Measurements from ENCODE around the gene GNAQ.
A peak's percentile ranks its signal among the peaks of the same experiment; 100 is the strongest.

Gene GNAQ

DNA sequence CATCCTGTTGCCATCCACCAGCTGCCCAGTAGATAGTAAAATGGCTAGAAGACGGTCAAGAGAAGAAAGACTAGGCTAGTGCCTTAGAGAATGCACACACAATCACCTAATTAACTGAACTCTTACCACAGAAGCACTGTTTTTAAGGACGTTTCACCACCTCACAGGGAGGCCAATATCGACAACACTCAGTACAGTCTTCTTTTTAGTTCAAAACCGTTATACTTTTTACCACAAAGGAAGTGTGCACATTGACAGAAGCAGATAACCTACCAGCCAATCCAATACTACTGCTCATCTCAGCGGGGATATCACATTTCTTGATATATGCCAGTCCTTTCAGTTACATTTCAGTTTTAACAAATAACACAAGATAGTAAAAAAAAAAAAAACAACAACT is 122.3 kb downstream of the GNAQ start:
- DNase-seq: no peak

DNA sequence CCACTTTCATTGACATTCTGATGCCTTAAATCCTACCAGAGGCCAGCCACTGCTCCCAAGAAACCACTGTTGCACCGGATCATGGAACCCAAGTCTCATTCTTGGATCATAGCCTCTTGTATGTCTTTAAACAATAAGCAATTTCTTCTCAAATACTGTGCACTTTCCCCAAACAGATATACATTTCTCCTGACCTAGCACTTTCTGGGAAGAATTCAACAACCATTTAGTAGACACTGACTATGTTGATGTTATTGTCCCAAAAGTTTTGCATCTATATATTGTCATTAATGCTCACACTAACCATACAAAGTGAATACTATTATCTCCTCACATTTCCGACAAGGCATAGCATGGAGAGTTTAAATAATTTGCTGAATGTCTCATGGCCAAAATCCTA is 123.3 kb downstream of the GNAQ start:
- no peak for DNase-seq

DNA sequence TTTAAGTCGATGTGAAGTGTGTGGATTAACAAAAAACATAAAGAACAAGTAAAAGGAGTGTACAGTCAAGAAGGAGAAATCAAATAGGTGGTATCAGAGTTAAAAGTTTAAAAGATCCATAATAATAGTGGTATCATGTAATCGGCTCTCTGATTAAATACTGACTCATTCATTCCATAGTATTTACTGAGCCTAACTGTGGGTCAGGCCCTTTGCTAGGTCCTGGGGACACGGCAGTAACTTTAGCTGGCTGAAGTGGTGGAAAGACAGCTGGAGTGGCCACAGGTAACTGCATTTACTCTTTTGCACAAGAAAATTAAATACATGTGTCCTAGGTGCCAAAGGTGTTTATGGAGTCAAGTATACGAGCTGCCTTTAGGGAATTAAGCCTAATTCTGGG is 124.0 kb downstream of the GNAQ start:
- no peak for DNase-seq

DNA sequence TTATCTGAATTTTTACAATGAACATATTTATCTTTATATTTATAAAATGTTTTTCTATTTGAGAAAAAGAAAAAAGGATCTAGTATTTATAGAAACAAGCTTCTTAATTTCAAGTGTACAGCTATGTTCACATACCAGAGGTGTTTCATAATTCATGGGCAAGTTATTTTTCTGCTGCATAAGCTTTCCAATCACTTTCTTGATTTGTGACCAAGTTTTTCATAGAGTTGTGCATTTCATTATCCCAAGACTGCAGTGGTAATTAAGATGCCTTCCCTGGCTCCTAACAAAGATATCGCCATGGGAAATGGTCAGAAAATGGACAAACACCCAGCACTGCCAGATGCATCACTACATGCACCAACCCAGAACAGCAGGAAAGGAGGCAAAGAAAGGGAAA is 124.6 kb downstream of the GNAQ start:
- no peak for DNase-seq

DNA sequence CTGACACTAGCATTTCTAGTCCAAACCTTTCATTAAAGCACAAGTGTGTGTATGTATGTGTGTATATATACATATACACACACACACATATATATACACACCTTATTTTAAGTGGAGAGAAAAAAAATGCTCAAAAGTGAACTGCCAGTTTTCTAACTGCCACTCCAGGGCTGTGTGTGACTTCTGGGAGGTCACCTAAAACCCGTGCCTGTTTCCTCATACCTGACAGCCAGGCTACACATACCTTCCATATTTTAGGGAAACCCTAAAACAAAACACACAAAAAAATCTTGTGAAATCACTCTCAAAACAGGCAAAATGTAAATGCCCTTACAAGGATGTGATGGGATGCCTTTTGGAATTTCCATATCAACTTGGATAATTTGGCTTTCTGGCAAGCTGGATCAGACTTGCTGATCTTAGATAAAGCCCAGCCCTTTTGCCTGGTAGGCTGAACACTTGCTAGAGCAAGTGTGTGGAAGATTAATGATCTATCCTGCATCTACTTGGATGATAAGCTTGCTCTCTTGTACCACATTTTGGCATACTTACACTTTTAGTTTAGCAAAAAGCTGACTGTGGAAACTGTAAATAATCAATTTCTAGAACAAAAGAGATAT is 127.8 kb downstream of the GNAQ start:
- no peak for DNase-seq

DNA sequence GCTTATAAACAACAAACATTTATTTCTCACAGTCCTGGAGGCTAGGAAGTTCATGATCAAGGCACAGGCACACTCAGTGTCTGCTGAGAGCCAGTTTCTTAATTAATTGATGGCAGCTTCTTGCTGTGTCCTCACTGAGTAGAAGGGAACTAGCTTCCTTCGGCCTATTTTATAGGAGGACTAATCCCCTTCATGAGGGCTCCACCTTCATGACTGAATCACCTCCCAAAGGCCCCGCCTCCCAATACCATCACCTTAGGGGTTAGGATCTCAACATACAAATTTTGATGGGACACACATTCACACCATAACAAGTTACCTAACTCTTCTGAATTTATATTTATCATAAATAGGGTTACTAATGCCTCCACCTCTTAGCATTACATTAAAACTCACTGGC is 129.8 kb downstream of the GNAQ start:
- no peak for DNase-seq

DNA sequence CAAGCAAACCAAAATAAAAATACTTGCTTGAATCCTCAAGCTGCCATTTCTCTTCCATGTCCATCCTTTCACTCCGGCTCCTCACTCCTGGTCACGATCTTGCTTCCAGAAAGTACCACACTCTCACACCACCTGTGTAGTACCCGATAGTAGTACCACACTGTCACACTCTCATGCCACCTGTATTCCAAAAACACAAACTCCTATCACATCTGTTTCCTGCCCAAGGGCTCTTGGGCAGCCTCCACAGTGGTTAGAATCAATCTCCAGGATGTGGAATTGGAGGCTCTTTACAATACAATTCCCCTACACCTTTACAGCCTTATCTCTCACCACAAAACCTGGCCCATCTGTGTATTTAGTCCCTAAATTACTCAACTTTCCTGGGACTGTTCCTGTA is 130.6 kb downstream of the GNAQ start:
- DNase-seq: no peak

DNA sequence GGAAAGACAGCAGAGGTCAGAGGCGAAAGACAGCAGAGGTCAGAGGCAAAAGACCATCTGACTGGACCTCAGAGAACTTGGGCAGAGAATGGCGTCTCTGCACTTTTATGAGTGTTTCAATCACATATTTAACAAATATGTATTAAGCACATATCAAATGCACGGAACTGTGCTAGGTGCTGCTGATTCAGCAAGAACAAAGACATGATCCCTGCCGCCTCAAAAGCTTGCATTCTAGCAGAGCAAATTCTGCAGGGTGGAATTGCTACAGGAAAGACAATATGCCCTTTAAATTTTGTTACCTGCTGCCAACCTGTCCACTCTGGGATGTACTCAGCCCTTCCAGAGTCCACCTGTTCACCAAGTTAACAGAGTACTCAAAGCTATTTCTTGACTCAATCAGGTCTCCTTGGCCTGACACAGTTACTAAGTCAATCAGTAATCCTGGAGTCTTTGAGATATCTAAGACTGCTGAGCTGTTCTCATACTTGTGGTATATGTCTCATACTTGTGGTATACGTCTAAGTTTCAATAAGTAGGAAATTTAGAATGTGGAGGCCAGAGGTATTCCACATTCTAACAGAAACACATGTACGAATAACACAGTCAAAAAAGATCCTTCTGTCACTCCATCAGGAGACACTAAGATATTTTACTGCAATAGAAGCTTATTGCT is 131.8 kb downstream of the GNAQ start:
- no peak for DNase-seq

DNA sequence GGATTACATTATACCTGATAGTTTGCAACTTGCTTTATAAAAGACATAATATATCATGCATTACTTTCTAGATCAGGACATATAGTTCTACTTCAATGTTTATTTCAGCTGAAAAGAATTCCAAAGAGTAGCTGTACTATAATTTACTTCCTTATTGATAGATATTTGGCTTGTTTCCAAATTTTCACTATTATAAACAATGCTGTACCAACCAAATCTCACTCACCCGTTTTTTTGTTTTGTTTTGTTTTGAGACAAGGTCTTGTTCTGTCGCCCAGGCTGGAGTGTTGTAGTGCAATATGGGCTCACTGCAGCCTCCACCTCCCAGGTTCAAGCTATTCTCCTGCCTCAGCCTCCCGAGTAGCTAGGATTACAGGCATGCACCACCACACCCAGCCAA is 132.7 kb downstream of the GNAQ start:
- no peak for DNase-seq

DNA sequence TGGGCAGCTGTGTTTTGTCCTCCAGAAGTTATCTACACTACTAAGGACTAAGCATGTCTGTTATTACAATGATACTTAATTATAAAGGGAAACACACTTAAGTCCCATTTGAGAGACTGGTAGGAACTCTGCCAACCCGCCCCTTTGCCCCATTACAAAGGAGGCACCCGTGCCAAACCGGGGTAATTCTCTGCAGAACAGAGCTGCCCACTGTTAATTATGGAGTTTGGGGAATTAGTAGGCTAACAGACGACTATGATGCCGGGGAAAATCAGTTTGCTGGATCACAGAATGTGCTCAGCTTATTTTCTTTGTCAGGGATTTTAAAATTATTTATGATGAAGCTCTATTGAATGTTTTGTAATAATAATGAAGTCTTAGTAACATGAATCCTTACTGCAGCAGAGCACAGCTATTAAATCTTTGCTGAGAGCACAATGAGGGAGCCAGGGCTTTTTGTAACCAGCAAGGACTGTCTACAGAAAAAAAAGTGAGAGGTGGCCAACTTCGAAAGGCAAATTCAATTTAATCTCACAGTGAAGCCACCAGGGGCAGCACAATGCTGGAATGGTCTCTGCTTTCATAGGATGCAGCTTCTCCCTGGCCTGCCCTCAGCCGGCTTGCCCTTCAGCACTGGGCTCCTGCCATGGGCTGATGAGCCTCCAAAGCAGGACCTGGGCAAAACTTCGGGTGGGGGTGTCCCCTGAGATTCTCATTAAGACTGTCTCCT is 134.5 kb downstream of the GNAQ start:
- peak in 33 of 56 donors; percentile 7 to 76 (median 31) for DNase-seq

DNA sequence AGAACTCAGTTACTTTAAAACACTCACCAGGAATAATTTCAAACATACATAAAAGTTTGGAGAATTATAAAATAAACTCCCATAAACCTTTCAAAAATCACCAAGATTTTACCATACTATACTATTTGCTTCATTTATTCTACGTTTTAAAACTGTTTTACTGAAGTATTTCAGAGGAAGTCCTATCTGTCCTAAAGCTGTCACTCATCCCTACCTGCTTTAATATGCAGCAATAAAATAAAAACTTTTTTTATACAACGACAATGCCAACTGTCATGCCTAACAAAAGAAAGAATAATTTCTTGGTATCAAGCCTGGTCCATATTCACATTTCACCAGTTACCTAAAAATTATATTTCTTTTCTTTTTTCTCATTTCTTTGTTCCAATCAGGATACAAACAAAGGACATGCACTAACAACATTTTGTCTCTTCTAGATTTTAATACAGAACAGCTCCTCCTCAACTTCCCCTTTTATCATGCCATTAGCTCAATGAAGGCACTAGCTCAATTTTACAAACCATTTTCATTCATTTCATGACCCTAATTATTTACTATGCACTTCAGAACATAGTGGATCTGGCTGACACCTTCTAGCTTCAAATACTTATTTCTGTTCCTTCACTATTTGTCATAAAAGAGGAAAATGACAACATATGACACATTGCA is 135.2 kb downstream of the GNAQ start:
- DNase-seq: peak in 1 of 56 donors; percentile 67

DNA sequence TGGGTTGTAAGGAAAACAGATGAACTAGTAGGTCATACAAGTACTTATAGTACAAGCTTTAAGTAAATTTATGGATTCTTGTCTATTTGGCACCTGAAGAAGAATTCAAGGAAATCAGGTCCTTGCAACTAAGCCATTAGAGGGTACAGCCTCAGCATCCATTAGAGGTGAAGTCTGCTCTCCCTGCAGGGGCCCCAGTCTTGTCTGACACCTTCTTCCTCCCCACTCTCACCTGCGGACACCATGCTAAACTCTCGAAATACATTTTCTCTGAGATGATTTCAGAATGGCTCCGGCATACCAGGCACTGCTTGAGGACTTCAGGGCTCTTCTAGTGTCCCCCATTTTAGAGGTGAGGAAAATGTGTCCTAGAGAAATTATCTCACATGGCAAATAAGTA is 137.9 kb downstream of the GNAQ start:
- no peak for DNase-seq

DNA sequence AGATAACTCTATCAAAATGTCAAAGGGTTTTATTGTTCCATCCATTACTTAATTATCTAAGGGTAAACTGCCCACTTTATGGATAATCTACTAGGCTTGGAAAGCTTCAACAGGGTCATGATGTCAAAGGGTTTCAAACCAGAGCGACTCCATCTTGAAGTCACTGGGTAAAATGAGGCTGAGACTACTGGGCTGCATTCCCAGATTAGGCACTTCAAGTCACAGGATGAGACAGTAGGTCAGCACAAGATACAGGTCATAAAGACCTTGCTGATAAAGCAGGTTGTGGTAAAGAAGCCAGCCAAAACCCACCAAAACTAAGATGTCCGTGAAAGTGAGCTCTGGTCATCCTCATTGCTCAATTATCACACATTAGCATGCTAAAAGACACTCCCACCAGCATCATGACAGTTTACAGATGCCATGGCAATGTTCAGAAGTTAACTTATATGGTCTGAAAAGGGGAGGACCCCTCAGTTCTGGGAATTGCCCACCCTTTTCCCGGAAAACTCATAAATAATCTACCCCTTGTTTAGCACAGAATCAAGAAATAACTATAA is 138.6 kb downstream of the GNAQ start:
- DNase-seq: no peak

DNA sequence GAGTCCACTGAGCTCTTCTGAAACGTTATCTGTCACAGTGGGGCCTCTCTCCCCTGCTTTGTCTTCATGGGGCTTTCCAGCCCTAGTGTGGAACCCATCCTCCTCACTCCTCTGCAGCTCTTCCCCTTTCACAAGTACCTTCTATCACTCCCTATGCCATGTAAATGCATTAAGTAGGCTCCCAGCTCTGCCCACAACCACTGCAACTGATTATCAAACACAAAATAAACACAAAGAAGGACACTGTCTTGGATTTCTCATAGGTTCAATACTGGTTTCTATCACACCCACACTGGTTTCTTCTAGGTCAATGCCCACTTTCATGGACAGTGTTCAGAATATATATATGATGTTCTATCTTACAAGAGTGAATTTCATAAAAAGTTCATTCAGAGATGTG is 139.4 kb downstream of the GNAQ start:
- DNase-seq: no peak

DNA sequence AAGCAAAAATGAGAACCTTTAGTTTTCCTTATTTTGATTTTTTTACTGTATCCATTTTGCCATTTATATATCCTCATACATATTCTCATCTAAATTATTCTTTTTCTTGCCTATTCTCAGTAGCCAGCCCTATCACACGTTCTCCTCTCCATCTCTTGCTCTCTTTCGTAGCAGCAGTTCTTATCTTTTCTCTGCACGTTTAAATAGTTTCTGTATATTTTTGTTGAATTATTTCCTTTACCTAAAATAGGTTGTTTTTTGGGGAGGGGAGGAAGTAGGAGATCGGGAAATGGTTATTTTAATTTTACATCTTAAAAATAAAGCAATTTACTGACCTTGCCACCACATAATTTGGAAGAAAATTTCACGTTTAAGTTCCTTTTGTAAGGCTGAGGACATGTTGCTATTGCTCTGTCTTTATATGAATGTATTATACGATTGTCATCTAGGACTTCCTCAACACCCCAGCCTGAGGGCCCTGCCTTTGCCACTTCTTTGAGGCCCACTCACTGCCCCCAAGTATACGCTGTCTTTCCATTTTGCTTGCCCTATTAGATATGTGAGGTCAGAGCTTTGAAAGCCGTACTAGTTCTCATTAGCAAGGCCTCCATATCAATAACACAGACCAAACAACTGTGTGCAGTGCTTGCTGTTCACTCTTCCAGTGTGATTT is 140.3 kb downstream of the GNAQ start:
- no peak for DNase-seq

DNA sequence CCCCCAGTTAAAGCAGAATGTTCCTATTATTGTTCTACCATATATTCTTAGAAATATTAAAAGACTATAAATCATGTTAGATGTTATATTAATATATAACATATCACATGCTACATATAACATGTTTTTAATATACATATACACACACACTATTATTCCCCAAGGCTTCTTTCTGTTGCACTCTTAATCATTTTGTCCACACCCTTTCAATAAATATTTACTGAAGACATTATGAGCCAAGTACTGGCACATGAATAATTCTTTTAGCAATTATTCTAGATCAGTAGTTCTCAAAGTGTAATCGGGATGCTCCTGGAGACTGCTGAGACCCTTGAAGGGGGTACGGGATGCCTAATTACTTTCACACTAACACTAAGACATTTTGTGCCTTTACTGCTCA is 143.9 kb downstream of the GNAQ start:
- DNase-seq: no peak

DNA sequence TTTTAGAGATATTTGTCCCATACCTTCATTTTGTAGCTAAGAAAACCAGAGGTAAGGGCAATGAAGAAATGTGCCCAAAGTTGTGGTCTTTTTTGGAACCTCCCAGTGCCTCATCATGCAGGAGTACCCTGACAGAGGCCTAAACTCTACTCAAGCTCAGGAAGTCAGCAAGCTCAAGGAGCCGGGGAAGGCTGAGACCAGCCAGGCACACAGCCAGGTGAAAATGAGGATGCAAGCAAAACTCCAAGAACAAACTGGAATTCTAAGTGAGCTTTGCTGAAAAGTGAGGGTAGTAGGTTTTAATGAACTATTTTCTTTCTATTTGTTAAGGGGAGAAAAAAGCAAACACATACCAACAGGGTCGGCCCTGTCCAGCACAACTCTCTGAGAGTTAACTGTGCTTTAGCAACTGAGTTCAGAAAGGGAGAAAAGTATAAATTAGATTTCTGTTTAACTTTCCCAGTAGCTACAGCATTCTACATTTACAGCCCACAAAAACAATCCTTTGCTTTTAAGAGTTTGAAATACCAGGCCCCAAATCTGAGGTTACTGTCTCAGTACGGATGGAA is 146.4 kb downstream of the GNAQ start:
- DNase-seq: peak in 10 of 56 donors; percentile 5 to 30 (median 17)

DNA sequence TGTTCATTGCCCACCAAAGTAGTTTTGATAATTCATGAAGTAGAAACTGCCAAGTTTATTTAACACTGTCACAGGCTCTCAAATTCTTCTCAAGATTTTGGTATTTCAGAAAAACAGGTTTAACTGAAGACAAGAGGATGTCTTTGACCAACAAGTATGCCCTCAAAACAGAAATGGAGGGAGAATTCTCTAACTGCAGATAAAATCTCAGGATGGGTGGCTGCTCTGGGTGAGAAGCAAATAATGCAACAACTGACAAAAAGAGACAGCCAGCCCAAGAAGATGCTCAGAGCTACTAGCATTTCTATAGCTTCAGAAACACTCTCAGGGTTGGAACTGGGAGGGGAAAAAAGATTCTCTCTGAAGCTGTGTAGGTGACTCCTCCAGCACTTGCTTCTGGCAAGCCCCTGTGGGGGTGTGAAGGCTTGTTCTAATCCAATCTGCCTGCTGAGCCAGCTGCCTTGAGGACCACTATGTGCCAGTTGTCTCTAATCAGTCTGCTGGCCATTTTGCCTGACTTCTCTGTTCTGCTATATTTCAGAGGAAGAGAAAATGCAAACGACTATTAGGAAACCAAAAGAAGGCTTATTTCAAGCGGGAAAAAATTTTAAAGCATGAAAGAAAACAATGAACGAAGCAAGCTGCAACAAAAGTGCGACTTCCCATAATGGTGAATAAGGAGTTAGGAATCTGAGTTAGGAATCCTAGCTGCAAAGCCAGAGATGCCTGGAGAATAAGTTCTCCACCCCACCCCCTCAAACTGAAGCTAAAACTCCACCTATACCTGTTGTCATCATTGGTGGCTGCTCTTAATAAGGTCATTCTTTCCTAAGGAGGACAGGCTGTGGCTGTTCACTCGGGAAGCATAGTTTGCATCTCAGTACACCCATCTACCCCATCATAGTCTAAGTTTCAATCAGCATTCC is 147.5 kb downstream of the GNAQ start:
- peak in 2 of 56 donors; percentile 3 to 17 for DNase-seq

DNA sequence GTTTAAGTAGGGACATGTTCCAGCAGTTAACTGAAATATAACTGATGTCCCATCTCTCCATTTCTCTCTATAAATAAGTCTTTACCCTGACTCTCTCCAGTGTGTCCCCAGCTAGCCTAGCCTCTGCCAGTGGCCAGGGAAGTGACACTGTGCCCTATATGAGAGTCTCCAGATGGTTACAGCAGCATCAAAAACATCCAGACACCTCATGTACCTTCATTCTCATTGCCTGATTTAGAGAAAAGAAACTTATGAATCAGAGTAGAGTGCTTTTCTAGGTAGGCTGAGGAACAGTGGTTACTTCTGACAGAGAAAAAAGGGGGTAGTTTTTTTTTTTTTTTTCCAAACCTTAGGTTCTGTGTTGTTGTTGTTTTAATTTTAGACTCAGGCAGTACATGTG is 148.5 kb downstream of the GNAQ start:
- DNase-seq: no peak

DNA sequence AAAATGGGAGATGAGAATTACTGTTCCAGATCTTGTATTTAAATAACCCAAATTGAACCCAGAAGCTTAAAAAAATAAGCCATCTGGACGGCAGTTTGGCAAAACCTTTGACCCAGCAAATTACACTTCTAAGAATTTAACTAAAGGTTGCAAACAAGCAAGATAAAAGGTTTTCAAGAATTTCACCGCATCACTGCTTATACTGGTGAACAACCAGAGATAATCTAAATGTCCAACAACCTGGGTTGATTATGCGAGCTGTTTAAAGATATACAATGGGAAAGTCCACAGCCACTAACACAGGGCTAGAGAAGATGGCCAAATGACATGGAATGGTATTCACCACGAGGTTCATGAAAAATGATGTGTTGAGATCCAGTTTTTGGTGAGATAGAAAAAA is 149.3 kb downstream of the GNAQ start:
- DNase-seq: no peak

All from amygdala (tissue), 56 donors.